ENCODE measurements around the gene MBIP.

MBIP gene

DNA sequence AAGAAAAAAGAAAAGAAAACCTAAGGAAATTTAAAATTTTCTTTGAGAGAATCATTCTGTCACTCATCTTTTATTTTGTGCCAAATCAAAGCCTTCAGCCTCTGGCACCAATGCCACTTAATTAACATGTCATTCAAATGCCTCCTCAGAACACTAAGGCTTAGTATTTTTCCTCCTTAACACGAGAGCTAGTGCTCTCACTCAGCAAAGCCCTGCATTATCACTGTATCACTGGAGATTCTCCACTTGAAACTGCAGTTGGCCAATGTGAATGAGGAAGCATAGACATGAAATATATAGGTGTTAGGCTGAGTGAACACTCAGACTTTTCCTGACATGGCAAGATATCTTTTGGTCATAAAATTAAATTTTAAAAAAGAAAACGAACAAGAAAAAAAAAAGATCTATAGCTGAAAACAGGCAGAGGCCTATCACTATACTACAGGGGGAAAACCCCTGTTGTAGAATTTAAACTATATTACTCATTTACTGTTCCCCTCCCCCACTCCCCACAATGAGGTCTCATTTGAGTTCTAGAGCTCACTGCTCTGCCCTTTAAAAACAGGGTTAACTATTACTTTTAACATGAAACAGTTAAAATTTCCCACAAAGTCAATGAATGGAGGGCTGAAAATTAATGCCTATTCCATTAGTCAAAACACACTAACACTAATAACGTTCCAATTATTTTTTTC is 5.1 kb downstream of the MBIP start:
- Histone ChIP-seq H3K4me1 (ENCODE audit: control insufficient read depth in 5 of 5, insufficient read depth in 5 of 5, low read length in 5 of 5) (peaks cover 0 to 17% (median 10%) of the 10 kb centered on the region in 5 donors), H3K4me3 (ENCODE audit: low read depth in 1 of 5, low read length in 5 of 5) (no peak overlapping the region), H3K27ac (ENCODE audit: low read depth, low read length) (no peak overlapping the region), H3K27me3 (ENCODE audit: control insufficient read depth in 5 of 5, insufficient read depth in 4 of 5, low read length in 5 of 5) (no peaks in the 10 kb centered on the region), H3K36me3 (ENCODE audit: control insufficient read depth in 5 of 5, insufficient read depth in 5 of 5, low read length in 5 of 5) (peaks cover 16 to 25% (median 25%) of the 10 kb centered on the region in 5 donors), H3K9me3 (ENCODE audit: control insufficient read depth in 5 of 5, low read length in 5 of 5) (no peaks in the 10 kb centered on the region), H3K9ac (ENCODE audit: low read length in 5 of 5) (no peak overlapping the region)

DNA sequence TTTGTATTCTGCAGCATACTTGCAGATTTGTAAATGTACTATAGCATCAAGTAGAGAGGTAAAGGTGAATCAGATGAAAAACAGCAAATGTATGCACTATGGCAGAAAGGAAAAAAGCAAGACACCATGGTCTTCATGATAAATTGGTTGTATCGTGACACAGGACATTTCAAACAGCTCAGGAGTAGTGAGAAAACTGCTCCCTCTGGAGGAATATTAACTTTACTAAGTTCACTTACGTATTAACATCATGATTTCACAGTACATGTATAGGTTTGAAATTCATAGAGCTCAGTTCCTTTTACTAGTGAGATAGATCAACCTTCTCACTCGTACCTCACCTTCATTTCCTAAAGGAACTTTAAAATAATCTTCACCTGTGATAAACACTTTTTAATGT is 6.5 kb downstream of the MBIP start:
- Histone ChIP-seq H3K4me3 (ENCODE audit: low read depth in 1 of 5, low read length in 5 of 5) (no peak overlapping the region), H3K4me1 (ENCODE audit: control insufficient read depth in 5 of 5, insufficient read depth in 5 of 5, low read length in 5 of 5) (peaks cover 0 to 7% (median 2%) of the 10 kb centered on the region in 5 donors), H3K36me3 (ENCODE audit: control insufficient read depth in 5 of 5, insufficient read depth in 5 of 5, low read length in 5 of 5) (peaks cover 30 to 39% (median 34%) of the 10 kb centered on the region in 5 donors), H3K27me3 (ENCODE audit: control insufficient read depth in 5 of 5, insufficient read depth in 4 of 5, low read length in 5 of 5) (no peaks in the 10 kb centered on the region), H3K27ac (ENCODE audit: low read depth, low read length) (no peak overlapping the region), H3K9ac (ENCODE audit: low read length in 5 of 5) (no peak overlapping the region), H3K9me3 (ENCODE audit: control insufficient read depth in 5 of 5, low read length in 5 of 5) (no peaks in the 10 kb centered on the region)

DNA sequence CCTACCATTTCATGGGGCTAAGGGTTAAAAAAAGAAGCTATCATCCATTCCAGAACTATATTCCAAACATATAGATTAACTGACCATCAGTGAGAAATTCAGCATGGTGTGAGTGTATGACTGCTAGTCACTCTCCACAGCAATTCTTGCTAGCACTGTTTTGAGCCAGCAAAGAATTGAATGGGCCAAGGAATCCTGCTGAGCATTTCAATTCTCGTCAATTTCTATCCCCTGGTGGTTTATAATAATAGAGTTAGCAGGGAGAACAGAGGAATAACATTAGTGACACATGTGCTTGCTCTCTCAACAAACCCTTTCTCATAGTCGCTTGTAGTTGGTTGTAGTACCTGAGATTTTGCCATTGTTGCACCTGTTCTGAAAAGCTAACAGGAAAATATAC is 7.2 kb downstream of the MBIP start:
- no peak overlapping the region for H3K9ac ChIP-seq (ENCODE audit: low read length in 5 of 5)
- H3K36me3 ChIP-seq (ENCODE audit: control insufficient read depth in 5 of 5, insufficient read depth in 5 of 5, low read length in 5 of 5): peaks cover 33 to 46% (median 41%) of the 10 kb centered on the region in 5 donors
- H3K4me1 ChIP-seq (ENCODE audit: control insufficient read depth in 5 of 5, insufficient read depth in 5 of 5, low read length in 5 of 5): peaks cover 0 to 2% (median 0%) of the 10 kb centered on the region in 5 donors
- no peak overlapping the region for H3K27ac ChIP-seq (ENCODE audit: low read depth, low read length)
- no peaks in the 10 kb centered on the region for H3K9me3 ChIP-seq (ENCODE audit: control insufficient read depth in 5 of 5, low read length in 5 of 5)
- H3K27me3 ChIP-seq (ENCODE audit: control insufficient read depth in 5 of 5, insufficient read depth in 4 of 5, low read length in 5 of 5): no peaks in the 10 kb centered on the region
- H3K4me3 ChIP-seq (ENCODE audit: low read depth in 1 of 5, low read length in 5 of 5): no peak overlapping the region

DNA sequence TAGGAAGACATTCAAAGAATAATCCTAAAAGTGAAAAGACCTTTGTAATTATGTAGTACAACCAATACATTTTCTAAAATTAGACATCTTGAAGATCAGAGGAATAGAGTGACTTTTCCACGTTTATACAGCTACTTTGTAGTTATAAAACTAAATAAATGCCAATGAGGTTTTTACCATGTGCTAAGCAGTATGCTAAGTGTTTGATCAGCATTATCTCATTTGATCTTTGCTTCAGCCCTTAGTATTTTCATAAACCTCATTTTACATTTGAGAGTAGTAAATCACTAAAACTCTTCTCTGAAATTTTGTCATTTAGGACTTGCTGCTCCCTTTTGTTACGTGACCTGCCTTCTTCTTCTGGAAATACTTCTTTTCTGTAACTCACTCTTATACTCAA is 13.6 kb downstream of the MBIP start:
- no peak overlapping the region for H3K9ac ChIP-seq (ENCODE audit: low read length in 5 of 5)
- H3K9me3 ChIP-seq (ENCODE audit: control insufficient read depth in 5 of 5, low read length in 5 of 5): no peaks in the 10 kb centered on the region
- no peak overlapping the region for H3K27ac ChIP-seq (ENCODE audit: low read depth, low read length)
- H3K4me3 ChIP-seq (ENCODE audit: low read depth in 1 of 5, low read length in 5 of 5): no peak overlapping the region
- H3K36me3 ChIP-seq (ENCODE audit: control insufficient read depth in 5 of 5, insufficient read depth in 5 of 5, low read length in 5 of 5): peaks cover 57 to 84% (median 67%) of the 10 kb centered on the region in 5 donors
- H3K4me1 ChIP-seq (ENCODE audit: control insufficient read depth in 5 of 5, insufficient read depth in 5 of 5, low read length in 5 of 5): no peaks in the 10 kb centered on the region
- no peaks in the 10 kb centered on the region for H3K27me3 ChIP-seq (ENCODE audit: control insufficient read depth in 5 of 5, insufficient read depth in 4 of 5, low read length in 5 of 5)

DNA sequence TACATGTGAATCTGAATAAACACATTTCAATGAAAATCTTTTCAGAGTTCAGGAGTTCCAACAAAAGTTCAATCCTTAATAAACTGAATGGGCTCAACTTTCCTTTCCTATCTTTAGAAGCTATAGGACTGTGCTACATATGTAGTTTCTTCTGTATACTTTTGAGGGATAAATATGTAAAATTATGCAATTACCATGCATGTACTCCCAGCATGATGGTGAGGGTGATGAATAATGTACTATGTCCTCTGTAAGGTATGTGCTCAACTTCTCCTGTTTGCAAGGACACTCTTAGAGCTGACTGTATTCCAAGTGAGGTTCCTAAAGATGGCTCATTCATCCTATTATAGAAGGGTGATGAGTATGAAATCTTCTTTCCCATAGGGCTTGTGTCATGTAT is 15.5 kb downstream of the MBIP start:
- Histone ChIP-seq H3K27ac (ENCODE audit: low read depth, low read length) (no peak overlapping the region), H3K36me3 (ENCODE audit: control insufficient read depth in 5 of 5, insufficient read depth in 5 of 5, low read length in 5 of 5) (peaks cover 46 to 75% (median 59%) of the 10 kb centered on the region in 5 donors), H3K9me3 (ENCODE audit: control insufficient read depth in 5 of 5, low read length in 5 of 5) (no peaks in the 10 kb centered on the region), H3K4me1 (ENCODE audit: control insufficient read depth in 5 of 5, insufficient read depth in 5 of 5, low read length in 5 of 5) (no peaks in the 10 kb centered on the region), H3K9ac (ENCODE audit: low read length in 5 of 5) (no peak overlapping the region), H3K27me3 (ENCODE audit: control insufficient read depth in 5 of 5, insufficient read depth in 4 of 5, low read length in 5 of 5) (no peaks in the 10 kb centered on the region), H3K4me3 (ENCODE audit: low read depth in 1 of 5, low read length in 5 of 5) (no peak overlapping the region)

DNA sequence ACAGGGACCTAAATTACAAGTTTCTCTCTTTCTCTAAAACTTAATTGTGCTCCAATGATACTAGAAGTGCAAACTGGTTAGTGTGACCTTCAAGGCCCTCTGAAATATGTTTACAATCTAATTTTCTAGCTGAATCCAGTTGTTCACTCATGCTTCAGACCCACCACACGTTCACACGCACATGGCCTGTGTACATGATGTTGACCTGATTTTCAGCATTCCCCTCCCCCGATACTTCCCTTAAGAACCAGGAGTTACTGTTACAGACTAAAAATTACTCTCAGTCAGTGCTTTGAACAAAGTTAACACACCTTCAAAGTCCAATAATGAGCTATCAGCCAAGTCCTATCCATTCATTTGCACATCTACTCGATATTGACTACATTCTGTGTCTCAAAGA is 16.5 kb downstream of the MBIP start:
- no peaks in the 10 kb centered on the region for H3K9me3 ChIP-seq (ENCODE audit: control insufficient read depth in 5 of 5, low read length in 5 of 5)
- H3K36me3 ChIP-seq (ENCODE audit: control insufficient read depth in 5 of 5, insufficient read depth in 5 of 5, low read length in 5 of 5): peaks cover 47 to 71% (median 58%) of the 10 kb centered on the region in 5 donors
- H3K27ac ChIP-seq (ENCODE audit: low read depth, low read length): no peak overlapping the region
- H3K4me1 ChIP-seq (ENCODE audit: control insufficient read depth in 5 of 5, insufficient read depth in 5 of 5, low read length in 5 of 5): no peaks in the 10 kb centered on the region
- no peak overlapping the region for H3K4me3 ChIP-seq (ENCODE audit: low read depth in 1 of 5, low read length in 5 of 5)
- no peak overlapping the region for H3K9ac ChIP-seq (ENCODE audit: low read length in 5 of 5)
- H3K27me3 ChIP-seq (ENCODE audit: control insufficient read depth in 5 of 5, insufficient read depth in 4 of 5, low read length in 5 of 5): no peaks in the 10 kb centered on the region

DNA sequence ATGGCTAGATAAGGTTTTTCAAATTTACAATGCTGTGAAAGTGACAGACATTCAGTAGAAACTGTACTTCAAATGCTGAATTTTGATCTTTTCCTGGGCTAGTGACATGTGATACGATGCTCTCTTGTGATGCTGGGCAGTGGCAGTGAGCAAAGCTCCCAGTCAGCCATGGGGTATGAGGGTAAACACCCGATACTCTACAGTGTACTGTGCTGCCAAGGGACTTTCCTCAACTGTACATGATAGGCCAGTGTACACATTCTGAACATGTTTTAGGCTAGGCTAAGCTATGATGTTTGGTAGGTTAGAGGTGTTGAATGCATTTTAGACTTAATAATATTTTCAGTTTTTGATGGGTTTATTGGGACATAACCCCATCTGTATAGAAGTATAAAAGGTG is 17.6 kb downstream of the MBIP start:
- no peak overlapping the region for H3K4me3 ChIP-seq (ENCODE audit: low read depth in 1 of 5, low read length in 5 of 5)
- no peaks in the 10 kb centered on the region for H3K4me1 ChIP-seq (ENCODE audit: control insufficient read depth in 5 of 5, insufficient read depth in 5 of 5, low read length in 5 of 5)
- H3K9me3 ChIP-seq (ENCODE audit: control insufficient read depth in 5 of 5, low read length in 5 of 5): no peaks in the 10 kb centered on the region
- H3K27ac ChIP-seq (ENCODE audit: low read depth, low read length): no peak overlapping the region
- no peaks in the 10 kb centered on the region for H3K27me3 ChIP-seq (ENCODE audit: control insufficient read depth in 5 of 5, insufficient read depth in 4 of 5, low read length in 5 of 5)
- no peak overlapping the region for H3K9ac ChIP-seq (ENCODE audit: low read length in 5 of 5)
- H3K36me3 ChIP-seq (ENCODE audit: control insufficient read depth in 5 of 5, insufficient read depth in 5 of 5, low read length in 5 of 5): peaks cover 56 to 73% (median 58%) of the 10 kb centered on the region in 5 donors

DNA sequence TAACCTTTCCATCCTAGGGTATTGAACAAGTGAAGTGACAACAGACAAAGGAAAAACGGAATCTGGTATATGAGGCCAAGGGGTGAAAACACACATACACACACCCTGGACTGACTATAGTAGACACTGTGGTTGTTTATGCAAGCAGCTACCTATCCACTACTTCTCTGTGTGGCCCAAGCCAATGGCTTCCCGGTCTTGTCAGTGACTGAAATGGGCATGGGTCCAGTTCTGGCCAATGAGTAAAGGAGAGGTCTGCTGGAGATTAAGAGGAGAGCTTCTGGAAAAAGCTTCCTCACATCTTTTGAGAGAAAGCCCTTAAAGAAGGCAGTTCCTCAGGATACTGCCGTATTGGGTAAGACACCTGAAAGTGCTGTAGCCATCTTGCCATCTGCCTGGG is 19.3 kb downstream of the MBIP start:
- H3K27ac ChIP-seq (ENCODE audit: low read depth, low read length): no peak overlapping the region
- H3K36me3 ChIP-seq (ENCODE audit: control insufficient read depth in 5 of 5, insufficient read depth in 5 of 5, low read length in 5 of 5): peaks cover 61 to 75% (median 64%) of the 10 kb centered on the region in 5 donors
- no peaks in the 10 kb centered on the region for H3K4me1 ChIP-seq (ENCODE audit: control insufficient read depth in 5 of 5, insufficient read depth in 5 of 5, low read length in 5 of 5)
- no peak overlapping the region for H3K9ac ChIP-seq (ENCODE audit: low read length in 5 of 5)
- H3K4me3 ChIP-seq (ENCODE audit: low read depth in 1 of 5, low read length in 5 of 5): no peak overlapping the region
- no peaks in the 10 kb centered on the region for H3K9me3 ChIP-seq (ENCODE audit: control insufficient read depth in 5 of 5, low read length in 5 of 5)
- no peaks in the 10 kb centered on the region for H3K27me3 ChIP-seq (ENCODE audit: control insufficient read depth in 5 of 5, insufficient read depth in 4 of 5, low read length in 5 of 5)

DNA sequence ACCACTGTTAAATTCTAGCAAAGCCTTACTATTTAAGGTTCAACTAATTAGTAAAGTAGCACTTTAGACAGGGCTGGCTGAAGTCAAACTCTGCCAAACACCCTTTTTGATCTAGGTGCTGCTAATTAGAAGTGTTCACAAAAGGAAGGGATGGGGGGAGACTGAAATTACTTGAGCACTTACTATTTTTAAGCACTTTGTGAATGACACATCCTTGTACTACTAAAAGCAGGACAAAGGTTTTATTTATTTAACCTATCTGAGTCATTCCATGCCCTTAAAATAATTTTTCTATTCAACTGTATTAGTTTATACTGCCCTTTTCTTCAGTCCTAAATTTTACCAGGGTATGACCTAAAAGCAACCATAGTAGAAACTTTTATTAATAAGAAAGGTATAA is 20.1 kb downstream of the MBIP start:
- no peak overlapping the region for H3K9ac ChIP-seq (ENCODE audit: low read length in 5 of 5)
- no peaks in the 10 kb centered on the region for H3K27me3 ChIP-seq (ENCODE audit: control insufficient read depth in 5 of 5, insufficient read depth in 4 of 5, low read length in 5 of 5)
- peaks cover 54 to 73% (median 62%) of the 10 kb centered on the region in 5 donors for H3K36me3 ChIP-seq (ENCODE audit: control insufficient read depth in 5 of 5, insufficient read depth in 5 of 5, low read length in 5 of 5)

DNA sequence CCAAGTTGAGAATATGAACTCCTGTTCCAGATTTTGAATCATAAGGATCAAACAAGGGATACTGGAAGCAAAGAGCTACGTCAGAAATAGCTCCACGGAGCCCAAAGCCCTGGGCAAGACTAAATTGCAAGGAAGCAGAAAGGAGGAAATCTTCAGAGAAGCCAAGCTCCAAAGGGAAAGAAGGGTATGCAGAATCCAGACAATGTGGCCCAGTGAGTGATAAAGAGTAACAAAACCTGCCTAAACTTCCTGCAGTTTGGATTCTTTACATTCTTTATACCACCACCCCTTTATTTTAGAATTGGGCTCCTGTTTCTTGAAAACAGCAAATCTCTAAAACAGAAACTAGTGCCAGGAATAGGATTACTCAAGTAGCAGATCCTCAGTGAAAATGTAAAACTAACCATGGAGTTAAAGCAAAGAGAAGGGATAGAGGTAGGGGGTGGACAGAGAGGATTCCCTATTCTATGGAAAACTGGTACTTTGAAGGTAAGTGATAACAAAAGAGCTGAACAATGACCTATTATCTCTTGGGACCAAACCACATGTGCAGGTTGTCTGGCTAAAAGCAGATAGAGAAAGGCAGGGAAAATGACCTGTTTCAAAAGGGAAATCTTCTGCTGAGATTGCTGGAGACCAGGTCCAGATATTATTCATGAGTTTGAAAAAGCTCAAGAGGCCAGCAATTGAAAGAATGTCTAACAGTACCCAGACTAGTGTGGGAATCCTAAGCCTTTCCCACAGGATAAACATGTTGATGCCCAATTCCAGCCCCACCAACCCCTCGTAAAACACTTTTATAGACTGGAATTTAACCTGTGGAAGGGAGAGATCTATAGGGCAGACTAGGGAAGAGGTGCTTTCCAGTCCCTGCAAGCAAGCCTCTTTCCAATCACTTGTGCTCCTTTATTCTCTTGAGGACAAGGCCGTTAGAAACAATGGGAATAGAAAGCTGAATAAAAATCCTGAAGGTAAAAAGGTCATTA is 24.5 kb downstream of the MBIP start:
- H3K9me3 ChIP-seq (ENCODE audit: control insufficient read depth in 5 of 5, low read length in 5 of 5): no peaks in the 10 kb centered on the region
- H3K9ac ChIP-seq (ENCODE audit: low read length in 5 of 5): no peak overlapping the region
- H3K36me3 ChIP-seq (ENCODE audit: control insufficient read depth in 5 of 5, insufficient read depth in 5 of 5, low read length in 5 of 5): peaks cover 31 to 40% (median 35%) of the 10 kb centered on the region in 5 donors
- no peak overlapping the region for H3K27ac ChIP-seq (ENCODE audit: low read depth, low read length)
- no peaks in the 10 kb centered on the region for H3K27me3 ChIP-seq (ENCODE audit: control insufficient read depth in 5 of 5, insufficient read depth in 4 of 5, low read length in 5 of 5)
- H3K4me3 ChIP-seq (ENCODE audit: low read depth in 1 of 5, low read length in 5 of 5): no peak overlapping the region
- no peaks in the 10 kb centered on the region for H3K4me1 ChIP-seq (ENCODE audit: control insufficient read depth in 5 of 5, insufficient read depth in 5 of 5, low read length in 5 of 5)

More for the DNA sequence above, 20.1 kb downstream of the MBIP start:
- no peak overlapping the region for H3K4me3 ChIP-seq (ENCODE audit: low read depth in 1 of 5, low read length in 5 of 5)
- H3K9me3 ChIP-seq (ENCODE audit: control insufficient read depth in 5 of 5, low read length in 5 of 5): no peaks in the 10 kb centered on the region
- H3K27ac ChIP-seq (ENCODE audit: low read depth, low read length): no peak overlapping the region
- H3K4me1 ChIP-seq (ENCODE audit: control insufficient read depth in 5 of 5, insufficient read depth in 5 of 5, low read length in 5 of 5): no peaks in the 10 kb centered on the region

Measured in subcutaneous abdominal adipose tissue (tissue), 5 donors.